GM18858 (cell line): Measurements from ENCODE around the gene EML3.
A peak's percentile ranks its signal among the peaks of the same experiment; 100 is the strongest.
"Not testable (repeated sequence)": the region's sequence is repeated elsewhere in the genome, so short reads cannot be mapped to it uniquely, and the experiment has no call there.

Experiments used
- ATAC-seq: cut with Tn5 transposase; IDR thresholded peaks from one replicate; pipeline ENCODE4 v1.9.1; 2021; ENCODE audit not compliant: unreplicated experiment

Gene EML3

DNA sequence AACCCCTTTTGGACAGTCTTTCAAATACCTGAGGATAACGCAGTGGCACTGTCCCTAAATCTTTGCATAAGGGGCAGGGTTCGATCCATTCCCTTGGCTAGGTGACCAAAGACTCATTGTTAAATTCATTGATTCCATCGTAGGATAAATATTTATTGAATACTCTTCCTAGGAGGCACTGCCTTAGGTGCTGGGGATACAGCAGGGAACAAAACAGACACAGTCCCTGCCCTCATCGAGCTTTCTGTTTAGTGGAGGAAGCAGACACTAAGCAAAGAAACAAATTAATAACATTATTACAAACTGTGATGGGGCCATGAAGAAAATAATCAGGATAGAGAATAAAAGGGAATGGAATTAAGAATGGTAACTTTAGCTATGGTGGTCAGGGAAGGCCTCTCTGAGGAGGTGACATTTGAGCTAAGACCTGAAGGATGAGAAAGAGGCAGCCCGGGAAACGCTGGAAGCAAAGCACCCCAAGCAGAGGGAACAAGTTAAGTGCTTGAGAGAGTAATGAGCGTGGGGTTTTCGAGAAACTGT is 8.5 kb upstream of the EML3 start:
- ATAC-seq, result no peak

DNA sequence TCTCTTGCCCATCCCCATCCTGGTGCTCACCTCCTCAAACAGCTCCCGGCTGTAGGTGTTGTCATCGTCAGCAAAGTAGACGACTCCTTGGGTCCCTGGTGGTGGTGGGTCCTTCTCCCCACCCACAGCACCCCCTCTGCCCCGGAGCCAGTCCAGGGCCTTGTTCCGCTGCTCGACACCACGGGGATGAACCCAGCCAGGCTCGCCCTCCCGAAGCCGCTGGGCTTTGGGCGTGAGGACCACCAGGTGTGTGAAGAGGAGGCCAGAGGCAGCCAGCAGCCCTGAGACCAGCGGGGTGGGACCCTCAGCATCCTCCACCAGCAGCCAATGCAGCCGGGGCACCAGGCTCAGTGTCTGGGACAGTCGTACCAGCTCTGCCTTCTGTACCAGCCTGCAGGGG is 4.4 kb upstream of the EML3 start:
- ATAC-seq, result not testable (repeated sequence)

DNA sequence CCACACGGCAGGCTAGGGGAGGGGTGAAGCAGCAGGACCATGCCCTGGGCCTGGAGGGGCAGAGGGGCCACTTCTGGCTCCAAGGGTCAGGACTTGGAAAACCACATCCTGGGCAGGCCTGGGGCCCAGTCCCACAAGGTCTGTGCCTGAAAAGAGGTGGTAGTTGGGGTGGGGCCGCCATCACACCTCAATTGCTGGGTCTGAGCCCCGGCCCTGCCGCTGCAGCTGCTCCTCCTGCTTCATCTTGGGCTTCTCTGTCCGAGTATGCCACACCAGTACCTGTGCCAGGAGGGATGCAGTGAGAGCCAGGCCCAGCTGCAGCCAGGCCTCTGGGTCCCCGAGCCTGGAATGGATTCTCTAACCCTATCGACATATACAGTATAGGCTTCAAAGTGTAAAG is 2.9 kb upstream of the EML3 start:
- no peak for ATAC-seq

GRCh38 chr11:62614275-62614674 is 1.7 kb upstream of the EML3 start:
- ATAC-seq, result no peak

- no peak for ATAC-seq
Observed at GRCh38 chr11:62613291-62613778, 760 bp upstream of the EML3 start.

- ATAC-seq, result peak; percentile 8
Observed at GRCh38 chr11:62611705-62612365, 740 bp downstream of the EML3 start.

- no peak for ATAC-seq
Observed at GRCh38 chr11:62610814-62611704, 1.5 kb downstream of the EML3 start.

DNA sequence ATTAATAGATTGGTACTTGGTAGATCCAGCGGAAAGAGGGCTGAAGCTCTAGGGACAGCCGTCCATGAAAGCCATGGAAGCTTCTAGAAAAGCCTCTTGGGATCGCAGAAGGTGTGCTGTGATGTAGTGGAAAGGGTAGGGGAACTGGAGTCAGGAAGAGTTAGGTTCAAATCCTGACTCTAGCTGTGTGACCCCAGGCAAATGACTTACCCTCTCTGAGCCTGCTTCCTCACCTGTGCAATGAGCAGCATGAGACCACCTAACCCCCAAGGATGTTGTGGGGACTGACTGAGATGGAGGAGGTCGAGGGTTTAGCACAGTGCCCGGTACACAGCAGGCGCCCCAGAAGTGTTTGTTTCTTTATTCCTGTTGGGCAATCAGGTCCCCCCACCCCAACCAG is 2.2 kb downstream of the EML3 start:
- ATAC-seq, result no peak

GRCh38 chr11:62608776-62609175 is 3.8 kb downstream of the EML3 start:
- ATAC-seq, result no peak

GRCh38 chr11:62607714-62608113 is 4.9 kb downstream of the EML3 start:
- ATAC-seq, result no peak

GRCh38 chr11:62605902-62606301 is 6.7 kb downstream of the EML3 start:
- ATAC-seq, result no peak

DNA sequence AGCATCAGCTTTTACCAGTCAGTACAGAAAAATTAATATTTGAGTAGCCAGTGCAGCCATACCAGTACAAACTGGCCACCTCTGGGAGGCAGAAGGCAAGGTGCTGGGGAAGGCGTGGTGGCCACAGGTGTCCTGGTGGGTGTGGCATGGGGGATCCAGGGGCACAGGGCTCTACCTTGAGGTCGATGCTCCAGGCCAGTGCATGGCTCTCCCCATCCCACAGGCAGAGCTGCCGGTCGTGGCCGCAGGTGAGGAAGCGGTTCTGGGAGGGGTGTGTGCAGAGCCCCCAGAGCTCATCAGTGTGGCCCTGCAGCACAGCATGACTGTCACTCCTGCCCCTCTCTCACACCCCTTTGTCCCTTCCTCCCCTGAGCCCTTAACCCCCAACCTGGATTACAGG is 7.1 kb downstream of the EML3 start:
- no peak for ATAC-seq

DNA sequence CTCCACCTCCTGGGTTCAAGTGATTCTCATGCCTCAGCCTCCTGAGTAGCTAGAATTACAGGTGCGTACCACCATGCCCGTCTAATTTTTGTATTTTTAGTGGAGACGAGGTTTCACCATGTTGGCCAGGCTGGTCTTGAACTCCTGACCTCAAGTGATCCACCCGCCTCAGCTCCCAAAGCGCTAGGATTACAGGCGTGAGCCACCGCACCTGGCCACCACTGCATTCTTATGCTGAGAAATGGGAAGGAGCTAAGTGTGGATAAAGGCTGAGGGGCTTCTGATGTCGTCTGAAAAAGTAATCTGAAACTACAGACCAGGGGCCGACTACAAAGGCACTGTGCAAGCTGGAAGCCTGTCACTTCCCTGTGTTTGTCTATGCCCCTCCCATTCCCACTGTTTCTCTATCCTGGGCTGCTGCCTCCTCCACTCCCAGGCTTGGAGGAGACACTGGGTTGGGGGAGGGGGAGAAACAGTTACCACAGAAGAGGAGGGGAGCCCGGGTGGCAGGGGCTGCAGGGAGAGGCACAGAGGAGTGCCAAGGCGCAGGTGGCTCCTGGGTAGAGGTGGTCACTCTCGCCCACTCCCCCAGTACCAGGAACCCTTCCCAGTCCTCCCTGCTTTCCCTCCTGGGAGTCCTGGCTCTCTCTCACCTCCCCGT is 8.0 kb downstream of the EML3 start:
- no peak for ATAC-seq

GRCh38 chr11:62603776-62604299 is 8.7 kb downstream of the EML3 start:
- no peak for ATAC-seq

- no peak for ATAC-seq
Observed at GRCh38 chr11:62603072-62603408, 9.5 kb downstream of the EML3 start.

DNA sequence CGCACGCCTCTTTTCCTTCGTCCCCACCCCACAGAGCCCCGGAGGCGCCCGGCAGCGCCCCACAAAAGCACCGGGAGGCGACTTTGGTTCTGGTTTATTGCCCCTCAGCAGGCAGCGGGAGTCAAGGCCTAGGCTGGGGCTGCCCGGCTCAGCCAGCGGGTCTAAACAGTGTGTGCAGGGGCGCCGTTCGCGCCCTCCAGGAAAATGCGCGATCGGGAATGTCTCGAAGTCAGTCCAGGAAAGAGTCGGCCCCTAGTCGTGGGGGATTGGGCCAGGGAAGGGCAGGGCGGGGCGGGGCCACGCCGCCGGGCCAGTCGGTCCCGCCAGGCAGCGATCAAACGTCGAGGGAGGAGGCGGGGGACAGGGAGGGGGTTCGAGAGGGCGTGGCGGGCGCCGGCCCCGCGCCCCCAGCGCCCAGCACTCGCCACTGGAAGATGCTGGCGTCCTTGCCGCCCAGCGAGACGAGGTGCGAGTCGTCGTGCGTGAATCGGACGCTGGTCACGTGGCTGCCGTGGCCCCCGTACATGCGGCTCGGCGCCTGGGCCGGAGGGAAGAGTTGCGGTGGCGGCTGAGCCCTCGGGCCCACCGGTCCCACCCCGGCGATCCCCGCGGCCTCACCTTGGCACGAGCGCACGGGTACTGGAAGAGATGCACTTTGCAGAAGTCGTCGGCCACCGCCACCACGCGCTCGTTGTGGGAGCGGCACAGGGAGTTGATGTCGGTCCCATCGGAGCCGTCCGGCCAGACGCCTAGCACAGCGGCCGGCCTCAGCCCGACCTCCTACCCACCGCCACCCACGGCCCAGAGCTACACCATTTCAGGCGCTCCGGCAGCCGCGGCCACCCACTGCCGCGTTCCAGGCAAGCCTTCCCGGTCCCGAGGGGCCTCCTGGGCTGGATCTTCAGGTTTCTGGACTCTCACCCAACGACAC is 10.2 kb downstream of the EML3 start:
- ATAC-seq, result no peak

- peak; percentile 66 for ATAC-seq
Observed at GRCh38 chr11:62601372-62602140, 11.0 kb downstream of the EML3 start, which contains the start of gene MTA2. TSS of gene MTA2 (minus strand) at chr11:62601865. CDS start at chr11:62601450, 415 bp downstream.

- no peak for ATAC-seq
Observed at GRCh38 chr11:62601122-62601371, 11.5 kb downstream of the EML3 start.

- no peak for ATAC-seq
Observed at GRCh38 chr11:62600367-62601121, 12.0 kb downstream of the EML3 start.
